Osteoblast (primary cell): ENCODE results near the gene MYH9. TPM values are rescaled to one million over a fixed set of nuclear protein-coding genes. Genes with fewer than 3 reads are reported as not detected.

Source experiments
- DNase-seq: peaks from one replicate; pipeline ENCODE4 v3.0.0; 2011; ENCODE audit warnings: low spot score, mixed read lengths; ENCODE audit not compliant: insufficient read length; ENCODE audit errors: missing footprints
- H2AFZ ChIP-seq: 2 replicates; pipeline ENCODE4 v1.6.0; 2011; ENCODE audit warnings: mild to moderate bottlenecking, low read length
- H3K27ac ChIP-seq: 2 replicates; pipeline ENCODE4 v1.5.1; 2011; ENCODE audit warnings: mild to moderate bottlenecking, low read depth, low read length, moderate library complexity
- H3K27me3 ChIP-seq: 2 replicates; pipeline ENCODE4 v1.6.0; 2012; ENCODE audit warnings: mild to moderate bottlenecking, control low read depth, inconsistent platforms, low read length, moderate library complexity; ENCODE audit not compliant: insufficient read depth
- H3K36me3 ChIP-seq: 2 replicates; pipeline ENCODE4 v1.5.1; 2011; ENCODE audit warnings: mild to moderate bottlenecking, low read length, control low read depth, moderate library complexity; ENCODE audit not compliant: insufficient read depth
- H3K4me1 ChIP-seq: 2 replicates; pipeline ENCODE4 v1.5.1; 2011; ENCODE audit warnings: mild to moderate bottlenecking, low read length, control low read depth, moderate library complexity; ENCODE audit not compliant: insufficient read depth
- H3K4me2 ChIP-seq: 2 replicates; pipeline ENCODE4 v1.6.0; 2011; ENCODE audit warnings: mild to moderate bottlenecking, low read length; ENCODE audit not compliant: insufficient read depth
- H3K4me3 ChIP-seq: fragments of 200-600 bp; sonication (generic); 3 replicates; pipeline ENCODE4 v1.5.1; 2012; ENCODE audit warnings: mild to moderate bottlenecking, low read length, inconsistent platforms; ENCODE audit not compliant: insufficient read depth
- H3K79me2 ChIP-seq: 2 replicates; pipeline ENCODE4 v1.6.0; 2012; ENCODE audit warnings: mild to moderate bottlenecking, low read length, control low read depth, inconsistent platforms; ENCODE audit not compliant: insufficient read depth
- H3K9me3 ChIP-seq: 2 replicates; pipeline ENCODE4 v1.5.1; 2011; ENCODE audit warnings: low read depth, low read length, control low read depth
- H4K20me1 ChIP-seq: 2 replicates; pipeline ENCODE4 v1.6.0; 2012; ENCODE audit warnings: mild to moderate bottlenecking, low read length, control low read depth; ENCODE audit not compliant: insufficient read depth
- total RNA-seq: library from RNA; depleted of rRNA; stranded (reverse); fragments of >200 nt; gene quantifications from 2 replicates; pipeline ENCODE4 v1.2.3, GENCODE V29; 2012
- TF ChIP-seq, protein P1 (sequence below): IDR thresholded peaks from 2 replicates; pipeline ENCODE4 v1.5.1; 2011; ENCODE audit warnings: mild to moderate bottlenecking, low read depth, low read length, moderate library complexity; ENCODE audit errors: extremely low read depth

MYH9 gene
- total RNA-seq, 1 donor = 964 TPM

GRCh38 chr22:36341640-36342041, 46.1 kb downstream of the MYH9 start:
- peaks cover 92% of the 10 kb centered on the region for H3K36me3 ChIP-seq
- no peak overlapping the region for H3K4me3 ChIP-seq
- peak overlapping the region; percentile 81 for H3K27ac ChIP-seq
- DNase-seq = peak; percentile 43
- TF ChIP-seq, protein P1, sequence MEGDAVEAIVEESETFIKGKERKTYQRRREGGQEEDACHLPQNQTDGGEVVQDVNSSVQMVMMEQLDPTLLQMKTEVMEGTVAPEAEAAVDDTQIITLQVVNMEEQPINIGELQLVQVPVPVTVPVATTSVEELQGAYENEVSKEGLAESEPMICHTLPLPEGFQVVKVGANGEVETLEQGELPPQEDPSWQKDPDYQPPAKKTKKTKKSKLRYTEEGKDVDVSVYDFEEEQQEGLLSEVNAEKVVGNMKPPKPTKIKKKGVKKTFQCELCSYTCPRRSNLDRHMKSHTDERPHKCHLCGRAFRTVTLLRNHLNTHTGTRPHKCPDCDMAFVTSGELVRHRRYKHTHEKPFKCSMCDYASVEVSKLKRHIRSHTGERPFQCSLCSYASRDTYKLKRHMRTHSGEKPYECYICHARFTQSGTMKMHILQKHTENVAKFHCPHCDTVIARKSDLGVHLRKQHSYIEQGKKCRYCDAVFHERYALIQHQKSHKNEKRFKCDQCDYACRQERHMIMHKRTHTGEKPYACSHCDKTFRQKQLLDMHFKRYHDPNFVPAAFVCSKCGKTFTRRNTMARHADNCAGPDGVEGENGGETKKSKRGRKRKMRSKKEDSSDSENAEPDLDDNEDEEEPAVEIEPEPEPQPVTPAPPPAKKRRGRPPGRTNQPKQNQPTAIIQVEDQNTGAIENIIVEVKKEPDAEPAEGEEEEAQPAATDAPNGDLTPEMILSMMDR = no peak
- peaks cover 79% of the 10 kb centered on the region for H4K20me1 ChIP-seq
- H3K79me2 ChIP-seq = peaks cover 94% of the 10 kb centered on the region
- no peaks in the 10 kb centered on the region for H3K27me3 ChIP-seq
- no peaks in the 10 kb centered on the region for H3K9me3 ChIP-seq
- peaks cover 79% of the 10 kb centered on the region for H3K4me1 ChIP-seq
- no peak overlapping the region for H2AFZ ChIP-seq
- H3K4me2 ChIP-seq = no peak overlapping the region

- no peak overlapping the region for H3K4me2 ChIP-seq
- no peaks in the 10 kb centered on the region for H3K9me3 ChIP-seq
- TF ChIP-seq, protein P1 = no peak
- no peak overlapping the region for H3K4me3 ChIP-seq
- H4K20me1 ChIP-seq = peaks cover 81% of the 10 kb centered on the region
- H2AFZ ChIP-seq = no peak overlapping the region
- H3K4me1 ChIP-seq = peaks cover 89% of the 10 kb centered on the region
- peak overlapping the region; percentile 81 for H3K27ac ChIP-seq
- DNase-seq = peak; percentile 11
- H3K79me2 ChIP-seq = peaks cover 94% of the 10 kb centered on the region
- peaks cover 94% of the 10 kb centered on the region for H3K36me3 ChIP-seq
- H3K27me3 ChIP-seq = no peaks in the 10 kb centered on the region
These were observed 47.1 kb downstream of the MYH9 start for GRCh38 chr22:36340621-36341020.

- peak overlapping the region; percentile 81 for H3K27ac ChIP-seq
- H3K4me1 ChIP-seq = peaks cover 94% of the 10 kb centered on the region
- no peak overlapping the region for H2AFZ ChIP-seq
- no peaks in the 10 kb centered on the region for H3K27me3 ChIP-seq
- peaks cover 95% of the 10 kb centered on the region for H3K79me2 ChIP-seq
- H4K20me1 ChIP-seq = peaks cover 82% of the 10 kb centered on the region
- TF ChIP-seq, protein P1 = no peak
- H3K36me3 ChIP-seq = peaks cover 97% of the 10 kb centered on the region
- peak; percentile 95 for DNase-seq
- no peaks in the 10 kb centered on the region for H3K9me3 ChIP-seq
- no peak overlapping the region for H3K4me3 ChIP-seq
- peak overlapping the region; percentile 28 for H3K4me2 ChIP-seq
These were observed 48.3 kb downstream of the MYH9 start for GRCh38 chr22:36339171-36340065.

DNA sequence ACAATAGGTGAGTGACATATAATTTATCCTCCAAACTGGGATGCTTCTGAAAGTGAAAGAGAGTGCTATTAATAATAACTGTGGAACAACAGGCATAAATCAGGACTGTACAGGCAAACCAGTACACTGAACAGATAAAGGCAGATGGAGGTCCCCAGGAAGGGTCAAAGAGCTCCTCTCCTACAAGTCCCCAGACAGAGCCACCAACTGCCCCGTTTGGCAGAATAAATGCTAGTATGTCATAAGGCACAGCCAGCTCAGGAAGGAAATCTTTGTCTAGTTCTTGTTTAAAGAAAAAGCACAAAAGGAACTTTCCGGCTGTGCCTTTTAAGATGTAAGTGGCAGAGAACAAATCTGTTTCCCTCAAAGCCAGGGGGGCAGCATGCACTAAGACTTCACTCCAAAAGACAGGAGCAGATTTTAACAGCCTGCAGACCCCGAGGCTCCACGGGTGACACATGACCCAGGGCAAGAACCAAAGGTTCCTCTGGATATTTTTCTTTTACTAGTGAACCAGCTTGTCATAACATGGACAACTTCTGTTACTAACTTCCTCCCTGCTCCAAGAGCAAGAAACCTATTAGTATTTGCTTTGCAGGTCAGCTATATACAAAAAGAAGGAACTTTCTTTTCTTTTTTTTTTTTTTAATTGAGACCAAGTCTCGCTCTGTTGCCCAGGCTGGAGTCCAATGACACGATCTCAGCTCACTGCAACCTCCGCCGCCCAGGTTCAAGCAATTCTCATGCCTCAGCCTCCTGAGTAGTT, 50.2 kb downstream of the MYH9 start:
- peak; percentile 18 for DNase-seq
- H3K79me2 ChIP-seq = peaks cover 95% of the 10 kb centered on the region
- TF ChIP-seq, protein P1 = no peak
- H3K4me2 ChIP-seq = no peak overlapping the region
- H2AFZ ChIP-seq = no peak overlapping the region
- peaks cover 97% of the 10 kb centered on the region for H3K4me1 ChIP-seq
- H3K9me3 ChIP-seq = no peaks in the 10 kb centered on the region
- peak overlapping the region; percentile 99 for H3K27ac ChIP-seq
- H4K20me1 ChIP-seq = peaks cover 68% of the 10 kb centered on the region
- peaks cover 97% of the 10 kb centered on the region for H3K36me3 ChIP-seq
- H3K27me3 ChIP-seq = no peaks in the 10 kb centered on the region
- H3K4me3 ChIP-seq = no peak overlapping the region
